Renal pelvis (tissue), 4 donors: ENCODE measurements around the gene TAF15. TPM values are rescaled to one million over a fixed set of nuclear protein-coding genes. Genes with fewer than 3 reads are reported as not detected.
A peak's percentile ranks its signal among the peaks of the same experiment; 100 is the strongest.

Experiments used
- DNase-seq: peaks from one replicate; pipeline ENCODE4 v3.0.0-alpha.2; 2013
- polyA plus RNA-seq, 3 donors: library from polyadenylated mRNA; unstranded; fragments of 120-200 nt; gene quantifications; one replicate each; pipeline ENCODE4 v1.2.1, GENCODE V29; 2013; ENCODE audit not compliant: insufficient read length in 3 of 3

TAF15 gene
- polyA plus RNA-seq, 3 donors, result 208 to 284 (median 226) TPM

DNA sequence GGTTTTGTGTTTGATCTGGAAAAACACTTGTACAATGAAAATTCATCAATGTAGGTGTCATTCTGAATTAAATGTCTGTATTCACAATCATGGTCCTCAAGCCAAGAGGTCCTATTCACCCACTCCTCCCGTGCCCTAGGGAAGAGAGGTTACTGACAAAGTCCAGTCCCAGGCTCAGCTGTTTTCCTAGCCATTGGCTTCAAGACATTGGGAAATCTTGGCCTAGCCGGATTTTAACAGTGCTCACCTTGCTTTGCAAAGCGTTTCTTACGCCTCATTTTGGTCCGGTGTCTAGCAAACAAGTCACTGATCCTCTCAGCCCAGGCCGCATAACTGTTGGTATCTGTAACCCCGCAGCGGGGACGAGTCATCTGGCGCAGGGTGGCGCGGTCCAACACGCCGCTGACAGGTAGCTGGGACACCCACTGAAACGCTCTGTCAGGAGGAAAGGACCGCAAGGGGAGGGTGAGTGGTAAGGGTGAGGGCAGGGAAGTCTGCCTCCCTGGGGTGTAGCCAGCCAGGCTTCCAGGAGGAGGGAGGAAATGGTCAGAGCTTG is 30.6 kb upstream of the TAF15 start:
- no peak for DNase-seq

- no peak for DNase-seq
Observed at GRCh38 chr17:35780950-35781349, 28.3 kb upstream of the TAF15 start.

- DNase-seq, result no peak
Observed at GRCh38 chr17:35784895-35785294, 24.4 kb upstream of the TAF15 start.

- DNase-seq, result no peak
Observed at GRCh38 chr17:35786941-35787432, 22.3 kb upstream of the TAF15 start.

GRCh38 chr17:35788477-35789368 is 20.6 kb upstream of the TAF15 start:
- no peak for DNase-seq

- DNase-seq, result no peak
Observed at GRCh38 chr17:35790841-35791240, 18.4 kb upstream of the TAF15 start.

- DNase-seq, result no peak
Observed at GRCh38 chr17:35791681-35792350, 17.5 kb upstream of the TAF15 start.

DNA sequence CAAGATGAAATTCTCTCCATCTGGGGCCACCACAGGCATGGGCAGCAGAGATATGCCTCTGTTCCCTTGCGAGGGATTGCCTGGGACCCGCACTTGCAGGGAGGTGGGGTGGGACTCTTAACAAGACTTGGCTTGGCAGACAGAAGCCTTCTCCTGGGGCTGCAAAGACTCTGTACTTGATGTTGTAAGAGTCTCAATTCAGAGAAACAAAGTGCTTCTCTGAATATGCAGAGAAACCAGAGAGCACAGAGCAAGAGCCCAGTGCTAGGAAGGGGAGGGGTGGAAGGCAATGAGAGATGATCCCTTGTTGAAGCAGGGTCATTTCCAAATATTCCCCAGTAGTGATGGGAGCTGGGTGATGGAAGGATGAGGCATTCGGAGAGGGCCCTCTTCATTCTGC is 16.0 kb upstream of the TAF15 start:
- DNase-seq, result no peak

DNA sequence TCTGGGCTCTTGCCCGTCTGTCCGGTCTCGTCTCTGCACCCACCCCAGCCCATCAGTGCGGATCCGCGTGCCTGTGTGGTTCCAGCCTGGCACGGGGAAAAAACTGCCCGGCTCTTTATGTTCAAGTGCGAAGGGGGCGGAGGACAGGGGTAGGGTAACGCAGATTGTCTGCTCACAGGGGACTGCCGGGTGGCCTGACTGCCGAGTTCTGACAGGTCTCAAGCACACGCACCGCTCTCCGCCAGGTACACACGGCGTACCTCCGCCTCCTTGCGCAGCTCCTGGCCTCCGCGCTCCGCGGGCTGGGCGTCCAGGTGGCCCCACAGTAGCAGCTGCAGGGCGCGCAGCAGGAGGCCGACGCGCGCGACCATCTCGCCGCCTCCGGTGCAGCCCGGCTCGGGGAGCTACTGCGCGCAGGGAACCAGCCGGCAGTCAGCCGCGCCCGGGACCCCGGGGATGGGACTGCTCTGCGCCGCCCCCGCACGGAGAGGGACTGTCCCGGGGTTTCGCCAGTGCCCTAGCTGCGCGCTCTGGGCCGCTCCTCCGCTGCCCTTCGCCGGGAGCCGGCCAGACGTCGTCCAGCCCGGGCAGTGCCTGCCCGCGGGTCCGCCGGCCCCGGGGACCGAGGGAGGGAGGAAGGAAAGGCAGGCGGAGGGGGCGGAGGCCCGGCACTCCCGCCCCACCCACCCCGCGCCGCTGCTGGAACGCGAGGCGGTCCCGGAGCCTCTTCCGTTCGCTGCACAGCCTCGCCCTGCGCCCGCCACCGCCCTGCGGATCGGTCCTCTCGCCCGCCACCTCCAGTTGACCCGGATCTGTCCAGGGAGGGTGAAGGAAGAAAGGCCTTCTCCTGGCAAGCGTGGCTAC is 14.0 kb upstream of the TAF15 start, which contains the start of gene MMP28:
TSS of gene MMP28 (minus strand) at position 635 of the 864 bp plus-strand sequence. CDS start at position 371, 264 bp downstream.
- DNase-seq, result no peak

DNA sequence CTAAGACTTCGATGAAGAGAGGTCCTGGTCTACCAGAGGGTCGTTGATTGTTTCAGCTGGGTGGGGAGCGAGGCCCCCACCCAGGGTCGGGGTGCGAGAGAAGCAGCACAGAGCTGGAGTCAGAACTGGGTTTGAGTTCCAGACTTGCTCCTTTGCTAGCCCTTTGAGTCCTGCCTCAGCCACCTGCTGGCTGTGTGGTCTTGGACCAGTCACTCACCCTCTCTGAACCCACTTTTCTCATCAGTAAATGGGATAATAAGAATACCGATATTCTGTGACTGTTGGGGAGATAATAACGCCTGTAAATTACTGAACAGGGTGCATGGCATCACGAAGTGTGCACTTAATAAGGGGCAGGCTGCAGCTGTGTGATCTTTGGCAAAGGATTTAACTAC is 13.4 kb upstream of the TAF15 start:
- DNase-seq, result no peak

DNA sequence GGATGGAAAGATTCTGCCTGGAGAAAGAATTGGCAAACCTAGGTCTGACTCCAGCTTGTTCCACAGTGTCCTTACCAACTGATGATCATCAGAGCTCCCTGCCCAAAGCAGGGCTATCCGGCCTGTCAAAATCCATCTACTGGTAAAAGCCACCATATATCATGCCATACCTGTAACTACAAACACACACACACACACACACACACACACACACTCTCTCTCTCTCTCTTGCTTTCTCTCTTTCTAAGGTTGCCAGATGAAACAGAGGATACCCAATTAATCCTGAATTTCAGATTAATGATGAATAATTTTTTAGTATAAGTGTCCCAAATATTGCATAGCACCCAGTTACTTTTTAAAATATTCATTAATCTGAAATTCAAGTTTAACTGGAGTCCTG is 12.3 kb upstream of the TAF15 start:
- DNase-seq, result no peak

DNA sequence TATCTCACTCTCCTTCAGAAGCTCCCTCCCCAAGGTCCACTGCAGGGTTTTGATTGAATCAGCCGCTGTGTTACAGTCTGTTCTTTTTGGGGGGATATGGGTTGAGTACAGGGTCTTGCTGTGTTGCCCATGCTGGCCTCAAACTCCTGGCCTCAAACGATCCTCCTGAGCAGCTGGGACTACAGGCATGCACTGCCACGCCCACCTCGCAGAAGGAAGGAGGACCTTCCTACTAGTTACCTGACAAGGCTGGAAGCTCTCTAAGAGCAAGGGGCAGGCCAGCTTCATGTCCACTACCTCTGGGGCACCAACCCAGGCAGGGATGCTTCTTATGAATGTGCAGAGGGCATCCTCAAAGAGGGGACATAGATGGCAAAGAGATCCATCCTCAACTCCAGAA is 11.9 kb upstream of the TAF15 start:
- no peak for DNase-seq

- DNase-seq, result no peak
Observed at GRCh38 chr17:35797918-35798317, 11.4 kb upstream of the TAF15 start.

DNA sequence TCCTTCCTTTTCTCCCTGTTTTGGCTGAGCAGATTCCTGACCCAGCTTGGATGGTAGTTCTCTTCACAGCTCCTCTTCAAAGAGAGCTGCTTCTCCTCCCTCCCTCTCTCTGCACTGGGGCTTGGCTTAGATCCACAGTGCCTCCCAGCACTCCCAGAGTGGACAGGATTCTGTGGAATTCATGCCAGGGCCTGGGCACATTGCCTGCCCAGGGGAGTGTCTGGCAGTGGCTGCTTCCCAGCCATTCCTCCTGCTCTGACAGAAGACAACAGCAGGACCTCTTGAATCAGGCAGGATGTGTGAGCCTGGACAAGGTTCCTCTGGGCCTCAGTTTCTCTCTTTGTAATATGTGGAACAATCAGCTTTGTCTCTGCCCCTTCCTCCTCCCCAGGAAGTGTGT is 9.3 kb upstream of the TAF15 start:
- no peak for DNase-seq

DNA sequence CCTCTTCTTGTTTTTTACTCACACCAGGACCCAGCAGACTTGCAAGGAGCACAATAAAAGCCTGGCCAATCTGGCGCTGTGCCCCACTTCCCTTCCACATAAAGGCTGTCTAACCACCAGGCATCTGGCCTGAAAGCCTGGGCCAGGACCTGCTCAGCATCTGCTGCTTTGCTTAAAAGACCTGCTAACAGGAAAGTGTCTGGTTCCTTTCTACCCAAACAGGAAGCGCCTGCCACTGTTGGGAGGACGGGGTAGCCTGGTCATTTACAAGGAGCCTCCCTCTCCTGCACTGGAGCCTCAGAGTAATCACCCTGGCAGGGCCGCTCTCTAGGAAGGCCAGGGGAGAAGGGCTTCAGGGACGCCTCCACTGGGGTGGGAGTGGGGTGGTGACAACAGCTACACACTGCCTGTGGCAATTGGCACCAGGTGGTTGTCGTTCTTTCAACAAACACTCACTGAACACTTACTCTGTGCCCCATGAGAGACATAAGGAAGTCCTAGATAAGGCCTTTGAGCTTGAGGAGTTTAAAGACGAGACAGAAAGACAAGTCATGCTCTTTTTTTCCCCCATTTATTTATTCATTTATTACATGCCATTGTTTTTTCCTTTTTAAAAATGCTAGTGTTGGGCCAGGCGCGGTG is 7.6 kb upstream of the TAF15 start:
- DNase-seq, result no peak

GRCh38 chr17:35804658-35805192 is 4.6 kb upstream of the TAF15 start:
- peak; percentile 81 for DNase-seq

DNA sequence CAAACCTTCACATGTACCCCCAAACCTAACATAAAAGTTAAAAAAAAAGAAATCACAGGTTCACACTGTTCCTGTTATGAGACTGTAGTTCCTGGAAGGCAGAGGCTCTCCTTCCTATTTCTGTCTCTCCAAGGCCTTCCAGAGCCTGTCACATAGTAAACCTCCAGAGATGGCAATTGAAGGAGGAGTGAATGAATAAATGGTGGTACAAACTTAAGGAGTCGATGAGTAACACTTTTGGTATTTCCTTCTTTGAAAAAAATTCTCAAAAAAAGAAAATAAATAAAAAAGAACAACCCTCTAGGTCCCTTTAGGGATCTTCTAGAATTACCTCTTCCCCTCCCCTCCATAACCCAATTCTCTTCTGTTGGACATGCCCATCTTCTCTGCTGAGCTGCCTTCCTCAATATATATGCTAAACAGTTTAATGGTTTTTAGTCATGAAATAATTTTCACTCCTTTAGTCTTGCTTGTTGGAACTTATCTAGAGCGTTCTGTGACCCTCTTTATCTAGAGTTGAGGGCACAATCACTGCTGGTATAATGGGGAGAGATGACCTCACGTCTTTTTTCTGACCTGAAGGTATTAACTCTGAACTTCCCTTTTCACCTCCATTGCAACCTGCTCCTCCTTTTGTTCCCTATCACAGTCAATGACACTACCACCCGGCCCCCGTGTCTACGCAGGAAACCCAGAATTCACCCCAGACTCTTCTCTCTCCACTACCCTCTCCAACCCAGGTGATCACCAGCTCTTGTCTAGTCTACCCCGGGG is 1.7 kb upstream of the TAF15 start:
- DNase-seq, result no peak

DNA sequence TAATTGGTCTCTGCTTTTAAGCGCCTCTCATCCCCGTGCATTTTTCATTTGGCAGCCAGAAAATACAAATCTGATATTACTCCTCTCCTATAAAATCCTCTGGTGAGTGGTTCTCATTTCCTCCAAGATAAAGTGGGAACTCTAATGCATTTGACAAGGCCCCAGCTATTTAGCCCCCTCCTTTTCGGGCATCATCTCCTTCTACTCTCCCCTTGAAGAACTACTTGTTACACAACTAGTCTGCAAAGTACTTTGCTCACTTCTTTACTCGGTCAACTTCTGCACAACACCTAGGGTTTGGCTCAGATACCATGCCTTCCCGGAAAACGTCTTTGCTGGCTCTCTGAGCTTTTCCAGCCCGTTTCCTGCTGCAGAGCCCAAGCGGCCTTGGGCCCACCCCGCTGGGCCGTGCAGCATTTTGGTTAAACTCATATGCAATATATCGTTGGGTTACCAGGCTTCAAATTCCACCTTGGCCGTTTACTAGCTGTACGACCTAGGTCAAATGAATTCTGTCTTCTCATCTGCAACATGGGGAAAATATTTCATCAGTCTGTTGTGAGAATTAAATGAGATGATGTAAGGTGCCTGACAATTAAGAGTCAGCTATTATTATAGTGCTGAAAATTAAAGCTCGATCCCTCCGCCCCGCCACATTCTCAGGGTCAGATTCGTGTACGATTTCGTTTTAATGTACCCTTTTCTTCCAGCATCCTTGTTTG is 883 bp upstream of the TAF15 start:
- no peak for DNase-seq

DNA sequence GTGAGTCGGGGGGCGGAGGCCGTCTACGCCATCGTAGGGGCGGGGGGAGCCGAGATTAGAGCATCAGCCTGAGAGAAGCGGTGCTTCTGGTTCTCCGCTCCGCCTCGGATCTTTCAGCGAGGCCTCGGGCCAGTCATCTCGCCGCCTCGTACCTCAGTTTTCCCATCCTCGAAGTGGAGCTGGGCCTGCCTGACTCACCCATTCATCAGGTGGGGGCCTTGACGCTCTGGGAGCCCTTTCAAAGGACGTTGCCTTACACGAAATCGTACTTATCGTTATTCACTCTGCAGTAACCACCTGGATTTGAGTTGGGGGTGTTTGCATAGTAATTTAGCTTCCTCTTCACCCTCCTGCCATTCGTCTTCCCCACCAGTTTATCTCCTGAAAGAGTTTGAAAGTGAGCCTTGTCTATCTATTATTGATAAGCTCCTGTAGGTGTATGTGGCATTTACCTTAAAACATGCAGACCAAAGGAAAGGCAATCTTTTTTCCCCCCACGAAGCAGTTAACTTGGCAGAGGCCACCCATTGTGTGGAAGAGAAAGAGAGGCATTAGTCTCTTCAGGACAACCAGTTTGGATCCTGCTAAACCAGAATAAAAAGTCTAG is 674 bp downstream of the TAF15 start:
- no peak for DNase-seq
